Adrenal gland (tissue), 12 donors: Measurements from ENCODE around the gene AQP4. TPM values are rescaled to one million over a fixed set of nuclear protein-coding genes. Genes with fewer than 3 reads are reported as not detected.

ENCODE experiments used
- DNase-seq, 7 donors: peaks; one replicate each; pipeline ENCODE4 v3.0.0-alpha.2; 2019 to 2020
- H3K27ac ChIP-seq, 5 donors: fragments of 200-600 bp; sonication (generic) in 4 of 5; 1 replicate in 3 of 5; 2 replicates in 2 of 5; pipeline versions ENCODE4 v1.5.1 to v1.8.0; 2016 to 2020; ENCODE audit warnings: mild to moderate bottlenecking in 1 of 5
- H3K27me3 ChIP-seq: fragments of 200-600 bp; 2 replicates; pipeline ENCODE4 v1.8.0; 2021
- H3K36me3 ChIP-seq, 2 donors: fragments of 200-600 bp; replicated peaks in 1 of 2; 1 replicate in 1 of 2; 2 replicates in 1 of 2; pipeline versions ENCODE4 v1.5.1 to v1.8.0; 2018 to 2022
- H3K4me1 ChIP-seq, 2 donors: fragments of 200-600 bp; replicated peaks in 1 of 2; 1 replicate in 1 of 2; 2 replicates in 1 of 2; pipeline versions ENCODE4 v1.5.1 to v1.8.0; 2018 to 2021
- H3K4me3 ChIP-seq, 4 donors: fragments of 200-600 bp; sonication (generic) in 3 of 4; one replicate each; pipeline ENCODE4 v1.5.1; 2016 to 2018
- H3K9me3 ChIP-seq, 3 donors: fragments of 200-600 bp; sonication (generic) in 1 of 3; replicated peaks in 1 of 3; 1 replicate in 2 of 3; 2 replicates in 1 of 3; pipeline versions ENCODE4 v1.5.1 to v1.8.0; 2016 to 2021
- CTCF ChIP-seq, 6 experiments: fragments of 450-650 bp in 4 of 6; fragments of 200-600 bp in 2 of 6; sonication (generic) in 1 of 6; IDR thresholded peaks; 1 replicate in 5 of 6; 2 replicates in 1 of 6; pipeline versions ENCODE4 v1.5.1 to v1.8.0; 2016 to 2021; ENCODE audit warnings: antibody characterized with exemption in 6 of 6, mild to moderate bottlenecking in 2 of 6, moderate library complexity in 1 of 6
- POLR2A ChIP-seq, 2 donors: fragments of 450-650 bp; IDR thresholded peaks; one replicate each; pipeline ENCODE4 v1.6.1; 2017; ENCODE audit warnings: antibody characterized with exemption in 2 of 2, mild to moderate bottlenecking in 2 of 2, moderate library complexity in 1 of 2
- WGBS, 4 donors: extraction: QIAGEN DNeasy Blood & Tissue Kit in 2 of 4; methylation state at CpG; one replicate each; pipeline versions ENCODE4 v1.1.5 to v1.1.7; 2013 to 2017; 5-methylcytosine and 5-hydroxymethylcytosine counted together
- intact Hi-C, 2 donors: fragments of 100-400 bp; cut with DNase I; formaldehyde crosslinking; loops; one replicate each; pipeline versions ENCODE4 v1.14.1 to v1.15.0; 2022 to 2023
- polyA plus RNA-seq, 3 donors: library from polyadenylated mRNA; stranded (reverse); fragments of 200-250 nt in 2 of 3; fragments of 350-450 nt in 1 of 3; fragmentation: Illumina TruSeq in 1 of 3; extraction: RNeasy Lipid Tissue Mini Kit (QIAGEN cat#74804) in 1 of 3; gene quantifications; one replicate each; pipeline ENCODE4 v1.2.3, GENCODE V29; 2013 to 2014
- total RNA-seq, 9 donors: library from RNA; depleted of rRNA in 4 of 9; stranded (reverse); fragments of >200 nt in 4 of 9; fragments of 120-200 nt in 1 of 9; fragmentation: NEBNext Ultra II Directional in 1 of 9; extraction: Animal tissue kit (Norgen Biotek cat#: 25700) in 1 of 9; gene quantifications; one replicate each; pipeline versions ENCODE4 v1.1.0 to v1.2.4, GENCODE V29; 2013 to 2023
- donor health status: healthy with polysubstance abuse.
- donor health status: Bipolar disorder and iron deficiency.
- donor health status: DM: yes; HTN: yes; CAD: no.
- donor health status: DM: no; HTN: no; CAD: no.
- donor health status: DM: no; HTN: no; CAD: no.
- donor health status: DM: yes; HTN: yes; CAD: no.

AQP4 gene
- total and polyA plus RNA-seq, 12 donors = under 0.01 to 0.69 (median 0.09) TPM; not detected in 4

GRCh38 chr18:26827581-26827980 is 37.9 kb downstream of the AQP4 start:
- Histone ChIP-seq H3K27ac (no peak overlapping the region), H3K36me3 (no peaks in the 10 kb centered on the region), H3K27me3 (no peaks in the 10 kb centered on the region), H3K4me1 (no peaks in the 10 kb centered on the region), H3K4me3 (no peak overlapping the region), H3K9me3 (no peaks in the 10 kb centered on the region)
- WGBS, 4 donors = 67 to 76% (median 71%) methylated on average over 3 of the region's 3 CpGs
- no peak for DNase-seq
- intact Hi-C loops = no loop called here
- no peak for TF ChIP-seq POLR2A (IDR thresholded peaks at IDR 0.05)
- no peak for TF ChIP-seq CTCF (IDR thresholded peaks at IDR 0.05)

GRCh38 chr18:26826656-26827235 is 38.8 kb downstream of the AQP4 start:
- no peak for TF ChIP-seq POLR2A (IDR thresholded peaks at IDR 0.05)
- TF ChIP-seq CTCF (IDR thresholded peaks at IDR 0.05) = no peak
- DNase-seq = no peak
- intact Hi-C loops = no loop called here
- Histone ChIP-seq H3K36me3 (no peaks in the 10 kb centered on the region), H3K27ac (no peak overlapping the region), H3K27me3 (no peaks in the 10 kb centered on the region), H3K4me1 (no peaks in the 10 kb centered on the region), H3K4me3 (no peak overlapping the region), H3K9me3 (no peaks in the 10 kb centered on the region)
- 57 to 65% (median 60%) methylated on average over 6 of the region's 6 CpGs for WGBS, 4 donors

- Histone ChIP-seq H3K4me3 (no peak overlapping the region), H3K27me3 (no peaks in the 10 kb centered on the region), H3K9me3 (peaks cover 0 to 14% (median 0%) of the 10 kb centered on the region in 3 donors), H3K36me3 (no peaks in the 10 kb centered on the region), H3K4me1 (no peaks in the 10 kb centered on the region), H3K27ac (no peak overlapping the region)
- intact Hi-C loops = no loop called here
- 70 to 95% (median 88%) methylated on average over 1 of the region's 1 CpG for WGBS, 4 donors
- TF ChIP-seq POLR2A (IDR thresholded peaks at IDR 0.05) (no peak), CTCF (IDR thresholded peaks at IDR 0.05) (no peak)
- peak in 2 of 7 donors; percentile 3 to 23 for DNase-seq
Observed at GRCh38 chr18:26821181-26821580, 44.3 kb downstream of the AQP4 start.

- no peak for TF ChIP-seq CTCF (IDR thresholded peaks at IDR 0.05)
- TF ChIP-seq POLR2A (IDR thresholded peaks at IDR 0.05) = no peak
- H3K27me3 ChIP-seq = no peaks in the 10 kb centered on the region
- H3K27ac ChIP-seq = no peak overlapping the region
- no peaks in the 10 kb centered on the region for H3K36me3 ChIP-seq
- H3K9me3 ChIP-seq = peaks cover 0 to 14% (median 0%) of the 10 kb centered on the region in 3 donors
- no peak for DNase-seq
- no peaks in the 10 kb centered on the region for H3K4me1 ChIP-seq
- intact Hi-C loops = loop anchor here in 1 of 2 donors (10.0 kb wide), 1 partner anchor 186 kb away; no protein-coding TSS in a partner anchor
- 71 to 90% (median 83%) methylated on average over 1 of the region's 1 CpG for WGBS, 4 donors
- H3K4me3 ChIP-seq = no peak overlapping the region
Observed at GRCh38 chr18:26819046-26819445, 46.5 kb downstream of the AQP4 start.
